PC-9 (cell line): ENCODE measurements around the gene KCTD13. TPM values are rescaled to one million over a fixed set of nuclear protein-coding genes. Genes with fewer than 3 reads are reported as not detected.

Experiments
- BruUV-seq: library from RNA; stranded (reverse); fragments of 400-500 nt; replicated peaks from 2 replicates; lab custom pipeline; 2021; lab: Mats Ljungman, UMichigan
- CTCF ChIA-PET: fragments of 300-600 bp; sonication (Branson Sonifier 250); formaldehyde crosslinking; loops from one replicate; lab custom pipeline; 2022; ENCODE audit warnings: antibody characterized with exemption; lab: Charles Lee
- POLR2A ChIA-PET: fragments of 300-600 bp; sonication (Branson Sonifier 250); formaldehyde crosslinking; loops from one replicate; lab custom pipeline; 2022; ENCODE audit warnings: antibody characterized with exemption; ENCODE audit not compliant: unreplicated experiment; lab: Charles Lee
- DNase-seq, 2 experiments: peaks; one replicate each; pipeline versions ENCODE4 v3.0.0 to v3.0.0-alpha.2; 2015 to 2022; ENCODE audit warnings: mixed read lengths in 1 of 2
- H2AFZ ChIP-seq: fragments of 200-600 bp; sonication (generic); 2 replicates; pipeline ENCODE4 v1.8.1; 2017; ENCODE audit warnings: antibody characterized with exemption
- H3F3A ChIP-seq: fragments of 200-600 bp; sonication (generic); 2 replicates; pipeline ENCODE4 v1.8.1; 2017; ENCODE audit warnings: antibody characterized with exemption, mild to moderate bottlenecking, low read depth; ENCODE audit not compliant: insufficient read depth
- H3K27ac ChIP-seq: fragments of 200-600 bp; sonication (generic); 2 replicates; pipeline ENCODE4 v1.6.1; 2016; ENCODE audit warnings: mixed run types
- H3K27me3 ChIP-seq: fragments of 200-600 bp; sonication (generic); 2 replicates; pipeline ENCODE4 v1.6.1; 2016; ENCODE audit warnings: low read depth, mixed run types; ENCODE audit not compliant: insufficient read depth
- H3K36me3 ChIP-seq: fragments of 200-600 bp; sonication (generic); 2 replicates; pipeline ENCODE4 v1.6.1; 2016; ENCODE audit warnings: low read depth, mixed run types
- H3K4me1 ChIP-seq: fragments of 200-600 bp; sonication (generic); replicated peaks from 2 replicates; pipeline ENCODE4 v1.6.1; 2016; ENCODE audit warnings: mixed run types; ENCODE audit not compliant: insufficient read depth
- H3K4me2 ChIP-seq: fragments of 200-600 bp; sonication (generic); 2 replicates; pipeline ENCODE4 v1.6.1; 2017; ENCODE audit warnings: mixed run types
- H3K4me3 ChIP-seq: fragments of 200-600 bp; sonication (generic); 2 replicates; pipeline ENCODE4 v1.6.1; 2016; ENCODE audit warnings: mixed run types
- H3K79me2 ChIP-seq: fragments of 200-600 bp; sonication (generic); 2 replicates; pipeline ENCODE4 v1.6.1; 2017; ENCODE audit warnings: low read depth, mixed run types
- H3K9me2 ChIP-seq: fragments of 200-600 bp; sonication (generic); 2 replicates; pipeline ENCODE4 v1.8.1; 2017; ENCODE audit warnings: mild to moderate bottlenecking; ENCODE audit not compliant: insufficient read depth
- H3K9me3 ChIP-seq: fragments of 200-600 bp; sonication (generic); 2 replicates; pipeline ENCODE4 v1.8.1; 2016; ENCODE audit warnings: low read depth; ENCODE audit not compliant: insufficient read depth
- H4K20me1 ChIP-seq: fragments of 200-600 bp; sonication (generic); 2 replicates; pipeline ENCODE4 v1.8.1; 2017; ENCODE audit not compliant: insufficient read depth
- CTCF ChIP-seq: fragments of 200-600 bp; sonication (generic); conservative IDR thresholded peaks from 2 replicates; pipeline ENCODE4 v1.6.1; 2017; ENCODE audit warnings: mixed run types, antibody characterized with exemption, mild to moderate bottlenecking, moderate library complexity
- EZH2 ChIP-seq: fragments of 200-600 bp; sonication (generic); IDR thresholded peaks from 2 replicates; pipeline ENCODE4 v1.8.0; 2017; ENCODE audit warnings: antibody characterized with exemption, low read depth
- intact Hi-C: fragments of 100-400 bp; cut with micrococcal nuclease; formaldehyde crosslinking; loops from one replicate; pipeline ENCODE4 v1.10.0; 2022; ENCODE audit not compliant: unreplicated experiment
- total RNA-seq: library from RNA; stranded (reverse); gene quantifications from 2 replicates; pipeline ENCODE4 v1.2.3, GENCODE V29; 2021

Gene KCTD13
- total RNA-seq, 1 experiment from 2014 or later, result 52.7 TPM

GRCh38 chr16:29877266-29877961 is 48.6 kb downstream of the KCTD13 start:
- Histone ChIP-seq H3K27ac (no peak overlapping the region), H3K79me2 (no peaks in the 10 kb centered on the region), H3K4me3 (no peak overlapping the region), H3F3A (peaks cover 13% of the 10 kb centered on the region; the same call in 1 of the 2 replicates), H3K4me1 (no peaks in the 10 kb centered on the region), H2AFZ (no peak overlapping the region), H3K9me2 (no peaks in the 10 kb centered on the region), H3K9me3 (no peaks in the 10 kb centered on the region), H3K36me3 (no peaks in the 10 kb centered on the region), H3K27me3 (no peaks in the 10 kb centered on the region), H3K4me2 (no peak overlapping the region), H4K20me1 (no peaks in the 10 kb centered on the region)
- no peak for TF ChIP-seq CTCF
- TF ChIP-seq EZH2, result no peak
- CTCF ChIA-PET, result interaction anchor here (0.5 to 1.0 kb wide), 2 partner anchors 136 to 177 kb away, joined by 3 to 5 read pairs; no protein-coding TSS in a partner anchor
- DNase-seq, result peak in 1 of 2 experiments; percentile 51
- POLR2A ChIA-PET, result interaction anchor here (0.6 kb wide), 1 partner anchor 881 kb away, joined by 27 read pairs; no protein-coding TSS in a partner anchor
- no TSS peak for BruUV-seq
- intact Hi-C loops, result no loop called here

- Histone ChIP-seq H3K9me2 (no peaks in the 10 kb centered on the region), H3K27me3 (no peaks in the 10 kb centered on the region), H3K36me3 (no peaks in the 10 kb centered on the region), H2AFZ (no peak overlapping the region), H4K20me1 (no peaks in the 10 kb centered on the region), H3K4me2 (no peak overlapping the region), H3K4me1 (no peaks in the 10 kb centered on the region), H3K27ac (no peak overlapping the region), H3K4me3 (no peak overlapping the region), H3K9me3 (no peaks in the 10 kb centered on the region), H3F3A (peaks cover 13% of the 10 kb centered on the region; the same call in 1 of the 2 replicates), H3K79me2 (no peaks in the 10 kb centered on the region)
- BruUV-seq, result no TSS peak
- intact Hi-C loops, result no loop called here
- DNase-seq, result no peak
- CTCF ChIA-PET, result no interaction called here
- no peak for TF ChIP-seq CTCF
- TF ChIP-seq EZH2, result no peak
- POLR2A ChIA-PET, result no interaction called here
Observed at GRCh38 chr16:29876594-29877249, 49.3 kb downstream of the KCTD13 start.

- Histone ChIP-seq H3K4me3 (no peak overlapping the region), H3K4me1 (no peaks in the 10 kb centered on the region), H3K36me3 (no peaks in the 10 kb centered on the region), H3F3A (peaks cover 13% of the 10 kb centered on the region; the same call in 1 of the 2 replicates), H2AFZ (no peak overlapping the region), H3K4me2 (no peak overlapping the region), H3K27me3 (no peaks in the 10 kb centered on the region), H4K20me1 (no peaks in the 10 kb centered on the region), H3K9me3 (no peaks in the 10 kb centered on the region), H3K9me2 (no peaks in the 10 kb centered on the region), H3K79me2 (no peaks in the 10 kb centered on the region), H3K27ac (no peak overlapping the region)
- intact Hi-C loops, result no loop called here
- ChIA-PET POLR2A (no interaction called here), CTCF (no interaction called here)
- TF ChIP-seq CTCF (no peak), EZH2 (no peak)
- no peak for DNase-seq
- BruUV-seq, result no TSS peak
Observed at GRCh38 chr16:29876217-29876593, 49.8 kb downstream of the KCTD13 start.
